GM12878 (cell line): ENCODE measurements around the gene SETD1A. TPM values are rescaled to one million over a fixed set of nuclear protein-coding genes. Genes with fewer than 3 reads are reported as not detected.

ENCODE experiments used
- ATAC-seq: fragments of 200-7000 bp; cut with Tn5 transposase; 3 replicates; pipeline ENCODE4 v1.9.1; 2020; ENCODE audit warnings: mild to moderate bottlenecking, moderate library complexity
- BruUV-seq: library from RNA; stranded (reverse); fragments of 400-500 nt; replicated peaks from 2 replicates; lab custom pipeline; 2021; lab: Mats Ljungman, UMichigan
- CTCF ChIA-PET: fragments of 300-600 bp; sonication (Branson Sonifier 250); formaldehyde crosslinking; extraction: SDS; loops from one replicate; lab custom pipeline; 2021; ENCODE audit warnings: inconsistent platforms; lab: Yijun Ruan, JAX
- POLR2A ChIA-PET: fragments of 350-600 bp; formaldehyde crosslinking; extraction: SDS; loops from one replicate; lab custom pipeline; 2021; ENCODE audit warnings: inconsistent platforms; lab: Charles Lee
- RAD21 ChIA-PET: fragments of 300-600 bp; sonication (Branson Sonifier 250); formaldehyde crosslinking; loops from one replicate; lab custom pipeline; 2023; ENCODE audit warnings: antibody characterized with exemption; ENCODE audit not compliant: unreplicated experiment; lab: Charles Lee
- SMC1A ChIA-PET: fragments of 300-600 bp; sonication (Branson Sonifier 250); formaldehyde crosslinking; loops from one replicate; lab custom pipeline; 2023; ENCODE audit not compliant: unreplicated experiment, uncharacterized antibody; lab: Charles Lee
- DNase-seq: peaks from one replicate; pipeline ENCODE4 v3.0.0-alpha.2; 2011; ENCODE audit warnings: low read depth, low spot score
- FAIRE-seq: peaks from 3 replicates; lab custom pipeline; 2011; peaks lifted over from hg19 to GRCh38; lab: Jason Lieb, UNC
- H2AFZ ChIP-seq: 2 replicates; pipeline ENCODE4 v1.6.0; 2011; ENCODE audit warnings: low read depth, low read length, control low read depth; ENCODE audit not compliant: control insufficient read depth
- H3K27ac ChIP-seq: 2 replicates; pipeline ENCODE4 v1.5.1; 2011; ENCODE audit warnings: control low read depth; ENCODE audit not compliant: control insufficient read depth, insufficient read depth
- H3K27me3 ChIP-seq, 2 experiments: replicated peaks in 1 of 2; 2 replicates each; pipeline versions ENCODE4 v1.6.0 to v1.6.1; 2011; ENCODE audit warnings: low read length in 1 of 2; ENCODE audit not compliant: control insufficient read depth in 2 of 2, insufficient read depth in 2 of 2
- H3K36me3 ChIP-seq, 2 experiments: 2 replicates each; pipeline ENCODE4 v1.5.1; 2011; ENCODE audit warnings: low read length in 1 of 2; ENCODE audit not compliant: control insufficient read depth in 2 of 2, insufficient read depth in 2 of 2
- H3K4me1 ChIP-seq: 2 replicates; pipeline ENCODE4 v1.6.1; 2011; ENCODE audit warnings: mild to moderate bottlenecking, low read length, moderate library complexity, mixed read lengths; ENCODE audit not compliant: control insufficient read depth, insufficient read depth
- H3K4me2 ChIP-seq: 2 replicates; pipeline ENCODE4 v1.6.0; 2011; ENCODE audit warnings: control low read depth; ENCODE audit not compliant: control insufficient read depth, insufficient read depth
- H3K4me3 ChIP-seq: fragments of 200-600 bp; sonication (generic); 2 replicates; pipeline ENCODE4 v1.5.1; 2016
- H3K79me2 ChIP-seq: 2 replicates; pipeline ENCODE4 v1.6.0; 2011; ENCODE audit warnings: low read length; ENCODE audit not compliant: control insufficient read depth, insufficient read depth
- H3K9ac ChIP-seq: 2 replicates; pipeline ENCODE4 v1.8.0; 2011; ENCODE audit warnings: low read length, control low read depth, mixed read lengths; ENCODE audit not compliant: control insufficient read depth, insufficient read depth
- H3K9me3 ChIP-seq: replicated peaks from 3 replicates; pipeline ENCODE4 v1.5.1; 2011; ENCODE audit warnings: mild to moderate bottlenecking, low read length; ENCODE audit not compliant: control insufficient read depth, insufficient read depth
- H4K20me1 ChIP-seq: 2 replicates; pipeline ENCODE4 v1.6.0; 2011; ENCODE audit not compliant: control insufficient read depth, insufficient read depth
- CUX1 ChIP-seq: IDR thresholded peaks from 2 replicates; pipeline ENCODE4 v1.6.1; 2012; ENCODE audit warnings: improper control_type of control experiment, low read depth, low read length; ENCODE audit not compliant: insufficient replicate concordance
- NR2C1 ChIP-seq: fragments of 450-650 bp; IDR thresholded peaks from 2 replicates; pipeline ENCODE4 v1.6.1; 2017; ENCODE audit warnings: antibody characterized with exemption, mild to moderate bottlenecking, moderate library complexity
- PRDM15 ChIP-seq: fragments of 450-650 bp; formaldehyde crosslinking; IDR thresholded peaks from 2 replicates; pipeline ENCODE4 v1.4.0; 2020; ENCODE audit warnings: mild to moderate bottlenecking, moderate library complexity
- RB1 ChIP-seq: fragments of 450-650 bp; formaldehyde crosslinking; IDR thresholded peaks from 2 replicates; pipeline ENCODE4 v1.6.1; 2017; ENCODE audit warnings: mild to moderate bottlenecking, borderline replicate concordance
- SMARCA5 ChIP-seq: fragments of 450-650 bp; IDR thresholded peaks from 2 replicates; pipeline ENCODE4 v1.6.1; 2017; ENCODE audit warnings: mild to moderate bottlenecking
- USF1 ChIP-seq: IDR thresholded peaks from 2 replicates; pipeline ENCODE4 v1.6.1; 2011; ENCODE audit warnings: borderline replicate concordance, low read depth, mild to moderate bottlenecking, moderate library complexity, mixed read lengths, low read length; ENCODE audit not compliant: insufficient read depth; ENCODE audit errors: extremely low read length
- WGBS: methylation state at CpG from one replicate; pipeline ENCODE4 v1.1.6; 2016; ENCODE audit warnings: low lambda C conversion rate; ENCODE audit not compliant: insufficient replicate concordance, insufficient coverage; ENCODE audit errors: missing lambda C conversion rate; 5-methylcytosine and 5-hydroxymethylcytosine counted together
- in situ Hi-C: fragments of 300-500 bp; cut with MboI; formaldehyde crosslinking; loops from 9 replicates; pipeline ENCODE4 v1.14.3; 2018; ENCODE audit warnings: mixed read lengths
- intact Hi-C: fragments of 100-400 bp; cut with micrococcal nuclease; formaldehyde crosslinking; loops from one replicate; pipeline ENCODE4 v1.14.2; 2022; ENCODE audit not compliant: unreplicated experiment
- polyA plus RNA-seq, 11 experiments: library from polyadenylated mRNA; depleted of rRNA in 4 of 11; unstranded in 6 of 11; stranded (reverse) in 5 of 11; fragments of >200 nt; fragmentation: Nextera tagmentation in 4 of 11; fragmentation: Illumina TruSeq in 1 of 11; extraction: Ambion mirVana in 4 of 11; extraction: Trizol in 1 of 11; gene quantifications; 1 replicate in 1 of 11; 2 replicates in 10 of 11; pipeline versions ENCODE4 v1.2.1 to v1.2.3, GENCODE V29; 2011 to 2016; ENCODE audit warnings: inconsistent platforms in 2 of 11, missing spikeins in 2 of 11, low read depth in 1 of 11
- total RNA-seq, 4 experiments: library from RNA; depleted of rRNA in 3 of 4; stranded (reverse); fragments of >200 nt in 3 of 4; fragmentation: Illumina TruSeq in 1 of 4; extraction: Trizol in 1 of 4; gene quantifications; 2 replicates each; pipeline versions ENCODE4 v1.2.1 to v1.2.3, GENCODE V29; 2013 to 2021

SETD1A gene
- total and polyA plus RNA-seq, 10 of the 15 experiments (the other 5 are each of a cell fraction or from before 2014, with no cell fraction given): 0.02 to 25.9 (median 4.9) TPM

GRCh38 chr16:30951193-30951592 is 6.4 kb upstream of the SETD1A start:
- no peak for TF ChIP-seq NR2C1
- no peak for TF ChIP-seq PRDM15 (CRISPR knock-in tag)
- no peak for TF ChIP-seq USF1
- TF ChIP-seq RB1: no peak
- 0 out of 2 replicates have a peak, but pooled peaks have one; percentile 49 for TF ChIP-seq SMARCA5
- no peak for TF ChIP-seq CUX1
- TF ChIP-seq, all 136 proteins: peak for 1
- FAIRE-seq (no peak), DNase-seq (no peak), ATAC-seq (no peak)
- SMC1A ChIA-PET: no interaction called here
- POLR2A ChIA-PET: no interaction called here
- Histone ChIP-seq H4K20me1 (no peaks in the 10 kb centered on the region), H3K4me2 (peak overlapping the region; percentile 77; the same call in 1 of the 2 replicates), H2AFZ (no peak overlapping the region), H3K4me1 (peaks cover 13% of the 10 kb centered on the region), H3K27ac (no peak overlapping the region), H3K4me3 (no peak overlapping the region), H3K9me3 (no peaks in the 10 kb centered on the region), H3K27me3 (no peaks in the 10 kb centered on the region), H3K36me3 (0 out of 4 replicates have a peak, but pooled peaks cover 1 to 8% of the 10 kb centered on the region in 2 experiments), H3K9ac (no peak overlapping the region), H3K79me2 (peaks cover 19% of the 10 kb centered on the region)
- 90% methylated on average over 1 of the region's 1 CpG for WGBS
- CTCF ChIA-PET: interaction anchor here (0.9 to 2.0 kb wide), 4 partner anchors 10 to 918 kb away, joined by 3 to 14 read pairs (median 5); no protein-coding TSS in a partner anchor
- no TSS peak for BruUV-seq
- RAD21 ChIA-PET: interaction anchor here (0.9 kb wide), 1 partner anchor 142 kb away, joined by 3 read pairs; no protein-coding TSS in a partner anchor
- intact Hi-C loops: loop anchor here (10.0 kb wide), 2 partner anchors 144 to 924 kb away; partner anchors contain the start of genes VKORC1 and ZNF267
- in situ Hi-C loops: loop anchor here (10.0 kb wide), 2 partner anchors 764 to 924 kb away; partner anchors contain the start of gene ZNF267
